H1 (cell line): ENCODE measurements around the gene CENPV. TPM values are rescaled to one million over a fixed set of nuclear protein-coding genes. Genes with fewer than 3 reads are reported as not detected.

Experiments used
- CTCF ChIA-PET: fragments of 300-600 bp; sonication (Branson Sonifier 250); formaldehyde crosslinking; loops from one replicate; lab custom pipeline; 2021; ENCODE audit not compliant: partially characterized antibody; lab: Charles Lee
- POLR2A ChIA-PET: fragments of 300-600 bp; sonication (Branson Sonifier 250); formaldehyde crosslinking; loops from one replicate; lab custom pipeline; 2021; ENCODE audit warnings: inconsistent platforms; ENCODE audit not compliant: partially characterized antibody; lab: Charles Lee
- DNase-seq, 2 experiments: peaks; one replicate each; pipeline versions ENCODE4 v3.0.0 to v3.0.0-alpha.2; 2010 to 2022; ENCODE audit warnings: low spot score in 2 of 2, low read depth in 1 of 2, mixed read lengths in 1 of 2
- FAIRE-seq: peaks from 2 replicates; lab custom pipeline; 2011; peaks lifted over from hg19 to GRCh38; lab: Jason Lieb, UNC
- H2AFZ ChIP-seq: 2 replicates; pipeline ENCODE4 v1.8.1; 2012; ENCODE audit warnings: low read length, inconsistent platforms
- H2AK5ac ChIP-seq: 2 replicates; pipeline ENCODE4 v1.6.1; 2013; ENCODE audit warnings: low read depth, low read length
- H2BK120ac ChIP-seq: replicated peaks from 2 replicates; pipeline ENCODE3; 2013; ENCODE audit warnings: low read depth, low read length, inconsistent platforms
- H2BK12ac ChIP-seq: 2 replicates; pipeline ENCODE4 v1.6.1; 2013; ENCODE audit warnings: low read depth, low read length
- H2BK15ac ChIP-seq: 2 replicates; pipeline ENCODE4 v1.6.1; 2013; ENCODE audit warnings: low read length
- H2BK20ac ChIP-seq: 2 replicates; pipeline ENCODE4 v1.6.1; 2013; ENCODE audit warnings: low read length
- H2BK5ac ChIP-seq: 2 replicates; pipeline ENCODE4 v1.6.1; 2013; ENCODE audit warnings: low read depth, low read length
- H3K14ac ChIP-seq: 2 replicates; pipeline ENCODE4 v1.6.1; 2013; ENCODE audit warnings: inconsistent platforms; ENCODE audit not compliant: insufficient read length
- H3K18ac ChIP-seq: 2 replicates; pipeline ENCODE4 v1.6.1; 2013; ENCODE audit warnings: low read length; ENCODE audit errors: extremely low read depth
- H3K23ac ChIP-seq: 2 replicates; pipeline ENCODE4 v1.6.1; 2013; ENCODE audit warnings: inconsistent platforms; ENCODE audit not compliant: insufficient read length
- H3K23me2 ChIP-seq: 2 replicates; pipeline ENCODE4 v1.6.1; 2013; ENCODE audit warnings: low read depth, low read length
- H3K27ac ChIP-seq: 2 replicates; pipeline ENCODE4 v1.6.1; 2011; ENCODE audit warnings: low read depth, low read length, inconsistent platforms
- H3K27me3 ChIP-seq, 4 experiments: replicated peaks in 1 of 4; 1 replicate in 1 of 4; 2 replicates in 3 of 4; pipeline versions ENCODE4 v1.6.1 to v1.8.1; 2011 to 2013; ENCODE audit warnings: low read length in 3 of 4, mild to moderate bottlenecking in 3 of 4, inconsistent platforms in 2 of 4, mixed read lengths in 2 of 4, moderate library complexity in 1 of 4; ENCODE audit not compliant: control insufficient read depth in 3 of 4, insufficient read depth in 3 of 4; ENCODE audit errors: extremely low read depth in 1 of 4
- H3K36me3 ChIP-seq, 4 experiments: 2 replicates each; pipeline versions ENCODE4 v1.6.1 to v1.8.1; 2011 to 2013; ENCODE audit warnings: mild to moderate bottlenecking in 4 of 4, low read length in 3 of 4, moderate library complexity in 2 of 4, control low read depth in 1 of 4, inconsistent platforms in 1 of 4; ENCODE audit not compliant: insufficient read depth in 4 of 4, control insufficient read depth in 2 of 4
- H3K4ac ChIP-seq: replicated peaks from 2 replicates; pipeline ENCODE3; 2013; ENCODE audit warnings: low read length, low read depth, mixed read lengths, inconsistent platforms; ENCODE audit not compliant: insufficient read length
- H3K4me1 ChIP-seq, 4 experiments: replicated peaks in 1 of 4; 1 replicate in 1 of 4; 2 replicates in 3 of 4; pipeline versions ENCODE4 v1.6.1 to v1.8.1; 2011 to 2013; ENCODE audit warnings: low read length in 3 of 4, inconsistent platforms in 2 of 4, mixed read lengths in 1 of 4; ENCODE audit not compliant: insufficient read depth in 4 of 4, control insufficient read depth in 3 of 4
- H3K4me2 ChIP-seq, 2 experiments: 2 replicates each; pipeline versions ENCODE4 v1.6.1 to v1.8.1; 2011 to 2013; ENCODE audit warnings: low read depth in 2 of 2, low read length in 2 of 2, control low read depth in 1 of 2, inconsistent platforms in 1 of 2, mild to moderate bottlenecking in 1 of 2; ENCODE audit not compliant: insufficient read depth in 1 of 2
- H3K4me3 ChIP-seq, 4 experiments: fragments of 200-600, 300-600 bp in 1 of 4; sonication (generic), shearing (Covaris generic), sonication (Bioruptor Twin) in 1 of 4; 2 replicates each; pipeline versions ENCODE4 v1.5.1 to v1.8.1; 2011 to 2016; ENCODE audit warnings: low read length in 4 of 4, low read depth in 3 of 4, control low read depth in 2 of 4, inconsistent platforms in 2 of 4, mild to moderate bottlenecking in 2 of 4, mixed read lengths in 1 of 4, moderate library complexity in 1 of 4; ENCODE audit not compliant: insufficient read depth in 2 of 4; ENCODE audit errors: extremely low read depth in 1 of 4
- H3K56ac ChIP-seq: replicated peaks from 2 replicates; pipeline ENCODE3; 2013; ENCODE audit warnings: low read depth, mild to moderate bottlenecking, mixed read lengths, low read length, inconsistent platforms; ENCODE audit not compliant: insufficient read length
- H3K79me1 ChIP-seq: 2 replicates; pipeline ENCODE4 v1.6.1; 2013; ENCODE audit warnings: low read depth, low read length, control low read depth
- H3K79me2 ChIP-seq, 2 experiments: 2 replicates each; pipeline versions ENCODE4 v1.6.1 to v1.8.1; 2012 to 2013; ENCODE audit warnings: low read length in 2 of 2, mild to moderate bottlenecking in 2 of 2, inconsistent platforms in 1 of 2; ENCODE audit not compliant: insufficient read depth in 2 of 2, control insufficient read depth in 1 of 2
- H3K9ac ChIP-seq, 4 experiments: replicated peaks in 1 of 4; 1 replicate in 1 of 4; 2 replicates in 3 of 4; pipeline versions ENCODE4 v1.6.1 to v1.8.1; 2011 to 2013; ENCODE audit warnings: low read depth in 3 of 4, low read length in 3 of 4, control low read depth in 2 of 4, mild to moderate bottlenecking in 2 of 4, moderate library complexity in 2 of 4, inconsistent platforms in 1 of 4; ENCODE audit errors: extremely low read depth in 1 of 4
- H3K9me3 ChIP-seq, 2 experiments: 2 replicates each; pipeline versions ENCODE4 v1.6.1 to v1.8.1; 2012 to 2013; ENCODE audit warnings: mild to moderate bottlenecking in 2 of 2, moderate library complexity in 2 of 2, control low read depth in 1 of 2, inconsistent platforms in 1 of 2, low read depth in 1 of 2, low read length in 1 of 2, mixed read lengths in 1 of 2; ENCODE audit not compliant: insufficient read depth in 2 of 2
- H4K20me1 ChIP-seq, 2 experiments: replicated peaks in 1 of 2; 2 replicates each; pipeline versions ENCODE3 to v1.8.1; 2011 to 2013; ENCODE audit warnings: inconsistent platforms in 2 of 2, low read length in 2 of 2, mild to moderate bottlenecking in 1 of 2; ENCODE audit not compliant: insufficient read depth in 2 of 2, control insufficient read depth in 1 of 2
- H4K5ac ChIP-seq: 2 replicates; pipeline ENCODE4 v1.6.1; 2013; ENCODE audit warnings: low read length, low read depth, mixed read lengths, inconsistent platforms; ENCODE audit not compliant: insufficient read length
- H4K8ac ChIP-seq: 2 replicates; pipeline ENCODE4 v1.8.0; 2013; ENCODE audit warnings: mild to moderate bottlenecking, moderate library complexity, low read length, inconsistent platforms; ENCODE audit not compliant: insufficient read depth; ENCODE audit errors: extremely low read depth
- H4K91ac ChIP-seq: replicated peaks from 2 replicates; pipeline ENCODE3; 2013; ENCODE audit warnings: low read length, mixed read lengths, inconsistent platforms; ENCODE audit not compliant: insufficient read length
- ASH2L ChIP-seq: fragments of 200-600, 300-600 bp; sonication (generic); IDR thresholded peaks from one replicate; pipeline ENCODE4 v1.7.1; 2017; ENCODE audit warnings: low read length
- CREB1 ChIP-seq: IDR thresholded peaks from 2 replicates; pipeline ENCODE4 v1.6.1; 2012; ENCODE audit warnings: inconsistent platforms
- EP300 ChIP-seq, 2 experiments: IDR thresholded peaks; 1 replicate in 1 of 2; 2 replicates in 1 of 2; pipeline ENCODE4 v1.6.1; 2011 to 2012; ENCODE audit warnings: low read depth in 2 of 2, low read length in 2 of 2, mild to moderate bottlenecking in 2 of 2, borderline replicate concordance in 1 of 2, inconsistent platforms in 1 of 2, moderate library complexity in 1 of 2
- HDAC6 ChIP-seq: IDR thresholded peaks from one replicate; pipeline ENCODE4 v1.7.1; 2012; ENCODE audit warnings: low read depth, mild to moderate bottlenecking, inconsistent platforms, low read length, moderate library complexity
- JUN ChIP-seq: IDR thresholded peaks from 2 replicates; pipeline ENCODE4 v1.6.1; 2011; ENCODE audit warnings: low read depth, mild to moderate bottlenecking, improper control_type of control experiment, low read length
- MAFK ChIP-seq: IDR thresholded peaks from 2 replicates; pipeline ENCODE4 v1.6.1; 2012; ENCODE audit warnings: low read depth, mild to moderate bottlenecking, improper control_type of control experiment, low read length
- RFX5 ChIP-seq: IDR thresholded peaks from 2 replicates; pipeline ENCODE4 v1.6.1; 2011; ENCODE audit warnings: low read depth, low read length, improper control_type of control experiment, borderline replicate concordance
- RXRA ChIP-seq: IDR thresholded peaks from 2 replicates; pipeline ENCODE4 v1.6.1; 2011; ENCODE audit warnings: low read depth, mild to moderate bottlenecking, low read length, moderate library complexity; ENCODE audit not compliant: insufficient read depth
- SAP30 ChIP-seq: fragments of 300-600 bp; sonication (generic); IDR thresholded peaks from 2 replicates; pipeline ENCODE4 v1.7.1; 2012; ENCODE audit warnings: low read length, moderate library complexity, mild to moderate bottlenecking, inconsistent platforms; ENCODE audit not compliant: insufficient read depth, insufficient replicate concordance
- SIX5 ChIP-seq: IDR thresholded peaks from 2 replicates; pipeline ENCODE4 v1.6.1; 2011; ENCODE audit warnings: mild to moderate bottlenecking, low read depth, low read length
- WGBS, 2 experiments: shearing (Covaris generic) in 1 of 2; methylation state at CpG; one replicate each; pipeline versions ENCODE4 v1.1.6 to v1.1.7; 2013 to 2015; ENCODE audit warnings: low lambda C conversion rate in 2 of 2, mixed read lengths in 2 of 2, inconsistent platforms in 1 of 2, low coverage in 1 of 2, missing lambda C conversion rate in 1 of 2; ENCODE audit not compliant: insufficient replicate concordance in 2 of 2, insufficient coverage in 1 of 2, insufficient read length in 1 of 2; ENCODE audit errors: extremely low coverage in 1 of 2, missing lambda C conversion rate in 1 of 2; 5-methylcytosine and 5-hydroxymethylcytosine counted together
- polyA plus RNA-seq, 7 experiments: library from polyadenylated mRNA; depleted of rRNA in 3 of 7; stranded (reverse) in 5 of 7; unstranded in 2 of 7; fragments of >200 nt in 5 of 7; fragments of 200-250 nt in 2 of 7; gene quantifications; 1 replicate in 5 of 7; 2 replicates in 1 of 7; 4 replicates in 1 of 7; pipeline versions ENCODE4 v1.2.1 to v1.2.3, GENCODE V29; 2011 to 2013; ENCODE audit warnings: missing spikeins in 2 of 7, mixed read lengths in 2 of 7
- total RNA-seq: library from RNA; stranded (reverse); fragmentation: NEBNext Ultra II Directional; extraction: Animal tissue kit (Norgen Biotek cat#: 25700); gene quantifications from 2 replicates; pipeline ENCODE4 v1.2.1, GENCODE V29; 2021
- TF ChIP-seq, protein P1 (sequence below): IDR thresholded peaks from 2 replicates; pipeline ENCODE4 v1.6.1; 2011; ENCODE audit warnings: low read depth, mild to moderate bottlenecking, low read length; ENCODE audit not compliant: insufficient read depth

CENPV gene
- total and polyA plus RNA-seq, 2 of the 8 experiments (the other 6 are each of a cell fraction or from before 2014, with no cell fraction given) = 249 to 260 TPM

DNA sequence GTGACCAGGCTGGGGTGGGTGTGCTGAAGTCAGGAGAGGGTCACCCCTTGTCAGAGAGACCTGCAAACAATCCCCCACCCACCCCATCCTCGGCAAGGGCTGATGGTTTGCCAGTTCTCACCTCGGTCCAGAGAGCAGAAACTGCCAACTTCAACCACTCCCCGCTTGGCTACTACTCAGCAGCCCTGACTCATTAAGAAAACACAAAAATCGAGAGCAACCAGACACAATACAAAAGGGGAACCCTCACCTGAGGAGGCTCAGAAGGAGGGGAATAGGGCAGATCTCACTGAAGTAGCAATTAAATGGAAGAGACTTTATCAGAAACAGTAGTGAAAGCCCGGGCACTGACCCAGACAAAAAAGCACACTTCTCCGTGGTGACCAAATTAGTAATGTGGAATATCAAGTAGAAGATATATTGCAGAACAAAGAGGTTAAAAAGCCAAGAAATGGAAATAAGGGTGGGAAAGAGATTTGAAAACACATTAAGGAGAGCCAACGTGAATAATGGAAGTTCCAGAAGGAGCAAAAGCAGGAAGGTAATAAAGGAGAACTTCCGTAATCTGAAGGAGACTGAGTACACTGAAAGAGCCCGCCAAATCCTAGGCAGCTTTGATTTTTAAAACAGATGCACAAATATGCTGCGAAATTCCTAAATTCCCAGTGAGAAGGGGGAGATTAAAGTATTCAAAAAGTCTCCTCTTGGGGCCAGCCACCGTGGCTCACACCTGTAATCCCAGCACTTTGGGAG, 23.6 kb downstream of the CENPV start:
- Histone ChIP-seq H4K20me1 (no peaks in the 10 kb centered on the region), H3K4me1 (no peaks in the 10 kb centered on the region; a peak in 1 of 7 replicates), H2BK20ac (no peak overlapping the region), H3K79me1 (no peaks in the 10 kb centered on the region), H2BK12ac (no peak overlapping the region), H4K5ac (no peak overlapping the region), H4K91ac (no peak overlapping the region), H3K4me2 (no peak overlapping the region), H4K8ac (no peak overlapping the region), H2BK5ac (no peak overlapping the region), H2AFZ (no peak overlapping the region), H3K27ac (no peak overlapping the region), H2AK5ac (no peak overlapping the region), H3K9me3 (no peaks in the 10 kb centered on the region), H2BK120ac (no peak overlapping the region), H3K4ac (no peak overlapping the region), H3K4me3 (no peak overlapping the region), H3K9ac (no peak overlapping the region), H3K56ac (no peak overlapping the region), H2BK15ac (no peak overlapping the region), H3K36me3 (peaks cover 0 to 9% (median 1%) of the 10 kb centered on the region in 4 experiments; a peak in 5 of 8 replicates), H3K23me2 (no peaks in the 10 kb centered on the region), H3K18ac (no peak overlapping the region), H3K27me3 (no peaks in the 10 kb centered on the region), H3K14ac (no peak overlapping the region), H3K79me2 (no peaks in the 10 kb centered on the region), H3K23ac (no peak overlapping the region)
- TF ChIP-seq CREB1 = no peak
- TF ChIP-seq JUN = no peak
- no peak for TF ChIP-seq SAP30
- TF ChIP-seq RFX5 = no peak
- TF ChIP-seq SIX5 = no peak
- TF ChIP-seq ASH2L = no peak
- TF ChIP-seq HDAC6 = no peak
- no peak for TF ChIP-seq RXRA
- TF ChIP-seq MAFK = no peak
- TF ChIP-seq EP300 (IDR thresholded peaks at IDR 0.05; ENCODE audit: borderline replicate concordance in 1 of 2, low read depth in 2 of 2, low read length in 2 of 2) = no peak
- TF ChIP-seq, protein P1, sequence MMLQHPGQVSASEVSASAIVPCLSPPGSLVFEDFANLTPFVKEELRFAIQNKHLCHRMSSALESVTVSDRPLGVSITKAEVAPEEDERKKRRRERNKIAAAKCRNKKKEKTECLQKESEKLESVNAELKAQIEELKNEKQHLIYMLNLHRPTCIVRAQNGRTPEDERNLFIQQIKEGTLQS = no peak
- DNase-seq (no peak), FAIRE-seq (no peak)
- ChIA-PET CTCF (no interaction called here), POLR2A (no interaction called here)
- WGBS, 2 experiments = 91% methylated on average over 11 of the region's 11 CpGs; no CpG with 5 or more reads in 1 of the 2 experiments
